HepG2 (cell line): Measurements from ENCODE around the gene ZMYND10. TPM values are rescaled to one million over a fixed set of nuclear protein-coding genes. Genes with fewer than 3 reads are reported as not detected.

Experiments
- DZIP1 ChIP-seq: sonication (generic); formaldehyde crosslinking; IDR thresholded peaks from 2 replicates; pipeline ENCODE4 v1.5.0; 2020; ENCODE audit warnings: mild to moderate bottlenecking, missing genetic modification reagents
- E2F1 ChIP-seq: sonication (generic); formaldehyde crosslinking; IDR thresholded peaks from 2 replicates; pipeline ENCODE4 v1.5.0; 2020; ENCODE audit warnings: missing genetic modification reagents
- FLYWCH1 ChIP-seq: sonication (generic); formaldehyde crosslinking; IDR thresholded peaks from 2 replicates; pipeline ENCODE4 v1.8.1; 2023; ENCODE audit warnings: mild to moderate bottlenecking, missing genetic modification reagents
- GATA4 ChIP-seq: sonication (generic); IDR thresholded peaks from 2 replicates; pipeline ENCODE4 v1.6.1; 2016; ENCODE audit warnings: antibody characterized with exemption, low read depth, borderline replicate concordance
- HINFP ChIP-seq: sonication (generic); formaldehyde crosslinking; IDR thresholded peaks from 2 replicates; pipeline ENCODE4 v1.4.0; 2020; ENCODE audit warnings: low read depth, mild to moderate bottlenecking, missing genetic modification reagents
- HNF4G ChIP-seq, 2 experiments: sonication (generic) in 1 of 2; formaldehyde crosslinking in 1 of 2; IDR thresholded peaks; 2 replicates each; pipeline versions ENCODE4 v1.4.0 to v1.6.1; 2011 to 2020; ENCODE audit warnings: borderline replicate concordance in 2 of 2, low read depth in 2 of 2, mild to moderate bottlenecking in 2 of 2, low read length in 1 of 2, missing genetic modification reagents in 1 of 2, moderate library complexity in 1 of 2
- KDM6A ChIP-seq: IDR thresholded peaks from 2 replicates; pipeline ENCODE4 v1.6.1; 2016; ENCODE audit warnings: low read depth
- KLF16 ChIP-seq, 2 experiments: sonication (generic) in 1 of 2; formaldehyde crosslinking in 1 of 2; IDR thresholded peaks; 2 replicates each; pipeline versions ENCODE4 v1.6.1 to v1.8.0; 2016 to 2023; ENCODE audit warnings: missing genetic modification reagents in 2 of 2, missing compliant biosample characterization in 1 of 2
- KLF6 ChIP-seq: IDR thresholded peaks from 2 replicates; pipeline ENCODE4 v1.8.0; 2016; ENCODE audit warnings: missing biosample characterization, missing genetic modification reagents
- MIER2 ChIP-seq: IDR thresholded peaks from 2 replicates; pipeline ENCODE4 v1.6.1; 2016; ENCODE audit warnings: missing biosample characterization, missing genetic modification reagents
- PAX8 ChIP-seq: sonication (generic); formaldehyde crosslinking; IDR thresholded peaks from 2 replicates; pipeline ENCODE4 v1.8.0; 2022; ENCODE audit warnings: mild to moderate bottlenecking, missing genetic modification reagents, borderline replicate concordance
- SIX1 ChIP-seq: sonication (generic); formaldehyde crosslinking; IDR thresholded peaks from 2 replicates; pipeline ENCODE4 v1.4.0; 2020; ENCODE audit warnings: missing genetic modification reagents, borderline replicate concordance
- SOX5 ChIP-seq: IDR thresholded peaks from 2 replicates; pipeline ENCODE4 v1.6.1; 2016; ENCODE audit warnings: borderline replicate concordance
- TBX3 ChIP-seq: fragments of 450-650 bp; IDR thresholded peaks from 2 replicates; pipeline ENCODE4 v1.6.1; 2017; ENCODE audit warnings: antibody characterized with exemption, mild to moderate bottlenecking, inconsistent platforms, borderline replicate concordance
- TCF12 ChIP-seq, 2 experiments: fragments of 450-650 bp in 1 of 2; sonication (generic) in 1 of 2; formaldehyde crosslinking in 1 of 2; IDR thresholded peaks; 2 replicates each; pipeline versions ENCODE4 v1.6.1 to v1.8.0; 2017 to 2022; ENCODE audit warnings: antibody characterized with exemption in 1 of 2, mild to moderate bottlenecking in 1 of 2, missing genetic modification reagents in 1 of 2, moderate library complexity in 1 of 2
- TFDP2 ChIP-seq: sonication (generic); formaldehyde crosslinking; IDR thresholded peaks from 2 replicates; pipeline ENCODE4 v1.4.0; 2020; ENCODE audit warnings: missing genetic modification reagents
- THAP8 ChIP-seq: sonication (generic); formaldehyde crosslinking; IDR thresholded peaks from 2 replicates; pipeline ENCODE4 v1.5.1; 2020; ENCODE audit warnings: missing genetic modification reagents, mild to moderate bottlenecking, borderline replicate concordance
- ZBTB25 ChIP-seq: IDR thresholded peaks from 2 replicates; pipeline ENCODE4 v1.6.1; 2018; ENCODE audit warnings: missing genetic modification reagents
- ZNF607 ChIP-seq: sonication (generic); formaldehyde crosslinking; IDR thresholded peaks from 2 replicates; pipeline ENCODE4 v1.5.1; 2020; ENCODE audit warnings: missing genetic modification reagents, mild to moderate bottlenecking, borderline replicate concordance
- ZNF747 ChIP-seq: sonication (generic); formaldehyde crosslinking; IDR thresholded peaks from 2 replicates; pipeline ENCODE4 v1.8.1; 2023; ENCODE audit warnings: missing genetic modification reagents, mild to moderate bottlenecking, borderline replicate concordance
- ZNF776 ChIP-seq: sonication (generic); formaldehyde crosslinking; IDR thresholded peaks from 2 replicates; pipeline ENCODE4 v1.4.0; 2020; ENCODE audit warnings: mild to moderate bottlenecking, missing genetic modification reagents
- polyA plus RNA-seq, 8 experiments: library from polyadenylated mRNA; depleted of rRNA in 3 of 8; stranded (reverse) in 7 of 8; unstranded in 1 of 8; fragments of >200 nt; fragmentation: Illumina TruSeq in 4 of 8; extraction: Trizol in 4 of 8; gene quantifications; 2 replicates each; pipeline versions ENCODE4 v1.2.1 to v1.2.3, GENCODE V29; 2011 to 2016; ENCODE audit warnings: low read depth in 4 of 8, missing spikeins in 1 of 8, mixed read lengths in 1 of 8; ENCODE audit not compliant: insufficient read depth in 1 of 8
- total RNA-seq, 5 experiments: library from RNA; depleted of rRNA; stranded (reverse); fragments of >200 nt; fragmentation: Illumina TruSeq; extraction: Trizol; gene quantifications; 2 replicates each; pipeline ENCODE4 v1.2.3, GENCODE V29; 2016; ENCODE audit warnings: low read depth in 1 of 5

Gene ZMYND10
- total and polyA plus RNA-seq, 2 of the 13 experiments (the other 11 are each of a cell fraction or from before 2014, with no cell fraction given): 0.60 to 0.74 TPM

- TF ChIP-seq HINFP (CRISPR knock-in tag) (no peak), KDM6A (no peak), THAP8 (CRISPR knock-in tag) (no peak), DZIP1 (CRISPR knock-in tag) (no peak), TFDP2 (peak; percentile 32; the same call in 1 of the 2 replicates), GATA4 (0 out of 2 replicates have a peak, but pooled peaks have one; percentile 27), FLYWCH1 (no peak), TBX3 (no peak), ZNF607 (CRISPR knock-in tag) (no peak), SIX1 (CRISPR knock-in tag) (no peak), KLF6 (CRISPR knock-in tag) (peak; percentile 39; the same call in 1 of the 2 replicates), PAX8 (CRISPR knock-in tag) (no peak), SOX5 (CRISPR knock-in tag) (no peak), ZNF776 (CRISPR knock-in tag) (no peak), ZNF747 (CRISPR knock-in tag) (no peak), E2F1 (0 out of 2 replicates have a peak, but pooled peaks have one; percentile 17), ZBTB25 (CRISPR knock-in tag) (no peak), KLF16 (CRISPR knock-in tag; IDR thresholded peaks at IDR 0.05) (0 out of 4 replicates have a peak, but pooled peaks of 1 of the 2 experiments have one; percentile 33), MIER2 (CRISPR knock-in tag) (no peak), TCF12 (IDR thresholded peaks at IDR 0.05) (no peak), TCF12 (CRISPR knock-in tag; IDR thresholded peaks at IDR 0.05) (no peak), HNF4G (IDR thresholded peaks at IDR 0.05; ENCODE audit: borderline replicate concordance, low read depth, low read length) (no peak), HNF4G (CRISPR knock-in tag; IDR thresholded peaks at IDR 0.05; ENCODE audit: borderline replicate concordance, low read depth) (no peak)
Measured at GRCh38 chr3:50320853-50321335, 24.6 kb downstream of the ZMYND10 start (continued).
